Fibroblast of mammary gland (primary cell): Measurements from ENCODE around the gene CCDC85C.

Experiments
- DNase-seq: peaks from one replicate; pipeline ENCODE4 v3.0.0-alpha.2; 2010; ENCODE audit warnings: low read depth
- H3K4me3 ChIP-seq: 2 replicates; pipeline ENCODE4 v1.5.1; 2011; ENCODE audit warnings: low read depth, mild to moderate bottlenecking, low read length, moderate library complexity; ENCODE audit not compliant: control insufficient read depth
- CTCF ChIP-seq: conservative IDR thresholded peaks from 2 replicates; pipeline ENCODE4 v1.5.1; 2011; ENCODE audit warnings: low read depth, low read length, inconsistent platforms; ENCODE audit not compliant: control insufficient read depth, insufficient read depth

The CCDC85C gene

GRCh38 chr14:99467336-99468078, 136.5 kb downstream of the CCDC85C start:
- no peak for TF ChIP-seq CTCF
- no peak for DNase-seq
- H3K4me3 ChIP-seq: no peak overlapping the region

GRCh38 chr14:99466758-99467157, 137.2 kb downstream of the CCDC85C start:
- H3K4me3 ChIP-seq: no peak overlapping the region
- DNase-seq: no peak
- no peak for TF ChIP-seq CTCF

DNA sequence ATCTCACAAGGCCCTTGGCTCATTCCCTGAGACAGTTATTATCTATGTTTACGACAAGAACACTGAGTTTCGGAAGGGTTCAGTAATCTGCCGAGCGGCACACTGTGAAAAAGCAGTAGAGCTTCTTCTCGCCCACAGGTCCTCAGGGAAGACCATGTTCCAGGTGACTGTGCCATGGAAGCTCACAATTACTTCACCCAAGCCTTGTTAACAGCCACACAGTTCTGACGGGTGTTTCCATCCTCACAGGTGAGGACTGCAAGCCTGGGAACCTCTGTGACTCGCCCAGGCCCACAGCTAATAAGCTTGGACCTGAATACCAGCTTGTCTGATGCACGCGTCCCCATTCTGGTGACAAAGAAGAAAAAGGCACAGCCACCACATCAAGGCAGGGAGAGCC, 138.7 kb downstream of the CCDC85C start:
- TF ChIP-seq CTCF: no peak
- no peak overlapping the region for H3K4me3 ChIP-seq
- DNase-seq: no peak

- H3K4me3 ChIP-seq: no peak overlapping the region
- TF ChIP-seq CTCF: no peak
- no peak for DNase-seq
Measured at GRCh38 chr14:99463974-99464373, 140.0 kb downstream of the CCDC85C start.

DNA sequence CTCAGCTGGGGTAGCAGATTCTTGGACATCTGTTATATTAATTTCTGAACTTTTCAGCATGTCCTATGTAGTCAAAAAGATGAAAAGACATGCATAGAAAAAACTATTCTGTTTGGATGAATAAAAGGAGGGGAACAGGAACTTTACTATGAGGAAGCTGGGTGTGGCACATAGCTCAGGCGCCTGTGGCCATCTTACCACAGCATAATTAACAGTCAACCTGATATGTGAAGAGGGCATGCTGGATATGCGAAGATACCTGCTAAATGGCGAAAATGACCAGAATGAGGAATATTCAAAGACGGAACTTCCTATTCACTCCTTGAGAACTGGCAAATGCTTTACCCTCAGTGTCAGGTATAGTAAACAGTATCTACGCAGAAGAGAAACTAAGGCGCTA, 141.8 kb downstream of the CCDC85C start:
- no peak overlapping the region for H3K4me3 ChIP-seq
- TF ChIP-seq CTCF: no peak
- no peak for DNase-seq

- H3K4me3 ChIP-seq: no peak overlapping the region
- no peak for TF ChIP-seq CTCF
- no peak for DNase-seq
Measured at GRCh38 chr14:99461411-99462085, 142.5 kb downstream of the CCDC85C start.
